ENCODE measurements around the gene PRKCD. TPM values are rescaled to one million over a fixed set of nuclear protein-coding genes. Genes with fewer than 3 reads are reported as not detected.

The PRKCD gene
- total RNA-seq, 8 experiments from 2014 or later, result 0.49 to 8.0 (median 1.9) TPM

DNA sequence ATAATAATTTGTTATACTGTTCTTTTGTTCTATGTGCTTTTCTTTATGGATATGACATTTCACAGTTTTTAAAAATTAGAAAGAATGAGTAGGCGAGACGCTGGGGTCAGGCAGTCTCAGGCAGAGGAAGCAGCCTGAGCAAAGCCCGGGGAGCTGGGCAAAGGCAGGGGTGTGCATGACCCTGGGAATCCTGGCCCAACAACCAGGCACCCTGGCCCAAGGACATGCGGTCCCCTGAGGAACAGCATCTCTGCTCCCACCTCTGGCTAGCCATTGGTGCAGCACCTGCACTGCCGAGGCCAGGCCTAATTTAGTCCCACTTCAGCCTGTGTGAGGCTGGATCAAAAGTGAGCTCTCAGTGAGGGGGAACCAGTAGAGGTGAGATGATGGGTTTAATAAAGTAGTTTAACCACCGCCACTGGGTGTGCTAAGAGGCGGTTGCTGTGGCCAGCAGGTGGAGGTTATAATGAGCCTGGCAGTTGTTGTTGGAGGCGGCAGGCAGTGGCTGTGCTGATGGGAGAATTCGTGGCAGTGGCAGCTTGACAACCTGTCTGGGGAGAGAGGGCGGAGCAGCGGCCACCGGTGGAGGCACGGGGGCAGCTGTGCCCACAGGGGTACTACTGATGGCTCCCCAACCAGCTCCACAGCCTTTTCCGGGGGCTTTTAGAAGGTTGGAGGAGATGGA lies 41.5 kb downstream of the PRKCD start:
- H3K27ac ChIP-seq, result no peak overlapping the region
- no peaks in the 10 kb centered on the region for H3K4me1 ChIP-seq (replicated peaks in 1 of 2)
- 80 to 100% (median 82%) methylated on average over 1 to 9 of the region's 14 CpGs; no CpG with 5 or more reads in 3 of the 10 experiments for WGBS, 10 experiments
- in situ Hi-C loops (cut with MboI; ENCODE audit: low pct_unique_long_range_greater_than_20kb in 2 of 9, low sequenced_read_pairs in 9 of 9, unreplicated experiment in 9 of 9), result no loop called here
- H3K4me3 ChIP-seq, result no peak overlapping the region
- ATAC-seq (replicated peaks in 6 of 8), result no peak

GRCh38 chr3:53211706-53212702 lies 51.0 kb downstream of the PRKCD start:
- Histone ChIP-seq H3K4me3 (no peak overlapping the region), H3K27ac (no peak overlapping the region), H3K4me1 (replicated peaks in 1 of 2) (no peaks in the 10 kb centered on the region)
- 62 to 100% (median 86%) methylated on average over 2 to 9 of the region's 9 CpGs for WGBS, 10 experiments
- peak in 2 of 8 experiments; percentile 11 to 18 for ATAC-seq (replicated peaks in 6 of 8)
- in situ Hi-C loops (cut with MboI; ENCODE audit: low pct_unique_long_range_greater_than_20kb in 2 of 9, low sequenced_read_pairs in 9 of 9, unreplicated experiment in 9 of 9), result no loop called here

DNA sequence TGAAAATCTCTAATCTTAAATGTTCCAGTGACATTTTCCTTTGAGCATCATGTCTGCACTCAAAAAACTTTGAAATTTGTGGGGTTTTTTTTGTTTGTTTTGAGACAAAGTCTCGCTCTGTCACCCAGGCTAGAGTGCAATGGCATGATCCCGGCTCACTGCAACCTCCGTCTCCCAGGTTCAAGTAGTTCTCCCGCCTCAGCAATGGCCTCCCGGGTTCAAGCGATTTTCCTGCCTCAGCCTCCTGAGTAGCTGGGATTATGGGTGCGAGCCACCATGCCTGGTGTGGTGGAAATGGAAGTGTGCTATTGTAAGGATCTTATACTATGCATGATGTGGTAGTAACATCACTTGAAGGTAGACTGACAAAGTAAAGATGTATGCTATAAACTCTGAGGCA lies 52.3 kb downstream of the PRKCD start:
- H3K4me3 ChIP-seq, result no peak overlapping the region
- H3K27ac ChIP-seq, result no peak overlapping the region
- no peak for ATAC-seq (replicated peaks in 6 of 8)
- no peaks in the 10 kb centered on the region for H3K4me1 ChIP-seq (replicated peaks in 1 of 2)
- in situ Hi-C loops (cut with MboI; ENCODE audit: low pct_unique_long_range_greater_than_20kb in 2 of 9, low sequenced_read_pairs in 9 of 9, unreplicated experiment in 9 of 9), result no loop called here
- WGBS, 10 experiments, result 67 to 100% (median 95%) methylated on average over 2 to 6 of the region's 7 CpGs; no CpG with 5 or more reads in 3 of the 10 experiments

DNA sequence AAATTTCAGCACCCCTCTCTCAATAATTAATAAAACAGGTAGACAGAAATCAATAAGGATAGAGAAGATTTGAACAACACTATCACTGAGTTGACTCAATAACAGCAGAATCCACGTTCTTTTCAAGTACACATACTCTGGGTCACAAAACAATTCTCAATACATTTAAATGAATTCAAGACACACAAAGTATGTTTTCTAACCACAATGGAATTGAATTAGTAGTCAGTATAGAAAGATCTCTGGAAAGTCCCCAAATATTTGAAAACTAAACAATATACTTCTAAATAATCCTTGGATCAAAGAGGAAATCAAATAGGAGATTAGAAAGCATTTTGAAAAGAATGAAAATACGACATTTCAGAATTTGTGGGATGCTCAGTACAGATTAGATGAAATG lies 54.8 kb downstream of the PRKCD start:
- 30 to 100% (median 78%) methylated on average over 1 to 2 of the region's 2 CpGs for WGBS, 10 experiments
- no peak for ATAC-seq (replicated peaks in 6 of 8)
- Histone ChIP-seq H3K4me3 (no peak overlapping the region), H3K27ac (no peak overlapping the region), H3K4me1 (replicated peaks in 1 of 2) (no peaks in the 10 kb centered on the region)
- in situ Hi-C loops (cut with MboI; ENCODE audit: low pct_unique_long_range_greater_than_20kb in 2 of 9, low sequenced_read_pairs in 9 of 9, unreplicated experiment in 9 of 9), result no loop called here

DNA sequence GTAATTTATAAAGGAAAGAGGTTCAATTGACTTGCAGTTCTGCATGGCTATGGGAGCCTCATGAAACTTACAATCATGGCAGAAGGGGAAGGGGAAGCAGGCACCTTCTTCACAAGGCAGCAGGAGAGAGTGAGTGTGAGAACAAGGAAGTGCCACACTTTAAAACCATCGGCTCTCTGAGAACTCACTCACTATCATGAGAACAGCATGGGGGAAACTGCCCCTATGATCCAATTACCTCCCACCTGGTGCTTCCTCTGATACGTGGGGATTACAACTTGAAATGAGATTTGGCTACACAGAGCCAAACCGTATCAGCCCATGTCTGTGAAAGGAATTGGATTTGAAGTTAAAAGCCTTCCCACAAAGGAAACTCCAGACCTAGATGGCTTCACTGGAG lies 55.7 kb downstream of the PRKCD start:
- no peak overlapping the region for H3K4me3 ChIP-seq
- no peak overlapping the region for H3K27ac ChIP-seq
- in situ Hi-C loops (cut with MboI; ENCODE audit: low pct_unique_long_range_greater_than_20kb in 2 of 9, low sequenced_read_pairs in 9 of 9, unreplicated experiment in 9 of 9), result no loop called here
- whole genome bisulfite sequencing, 10 experiments, result 0 to 37% (median 29%) methylated on average over 1 to 3 of the region's 3 CpGs; no CpG with 5 or more reads in 3 of the 10 experiments
- no peak for ATAC-seq (replicated peaks in 6 of 8)
- no peaks in the 10 kb centered on the region for H3K4me1 ChIP-seq (replicated peaks in 1 of 2)

DNA sequence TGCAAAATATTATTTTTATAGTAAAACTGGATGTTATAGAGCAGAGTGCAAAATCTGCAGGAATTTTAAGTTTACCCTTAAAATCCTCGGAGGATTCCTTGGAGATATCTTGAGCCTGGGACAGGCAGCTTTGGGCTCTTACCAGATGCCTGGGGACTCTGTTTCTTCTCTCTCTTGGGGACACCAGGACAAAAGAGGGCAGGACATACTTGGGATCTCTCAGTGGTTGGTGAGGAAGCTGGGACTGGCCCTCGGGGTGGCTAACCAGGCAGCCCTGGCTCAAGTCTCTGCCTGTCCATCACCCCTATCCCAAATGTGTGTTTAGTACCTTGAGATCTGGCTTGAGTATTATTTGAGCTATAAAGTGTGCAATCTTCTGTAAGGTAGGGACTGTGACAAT lies 56.2 kb downstream of the PRKCD start:
- Histone ChIP-seq H3K4me1 (replicated peaks in 1 of 2) (no peaks in the 10 kb centered on the region), H3K4me3 (no peak overlapping the region), H3K27ac (no peak overlapping the region)
- ATAC-seq (replicated peaks in 6 of 8), result no peak
- in situ Hi-C loops (cut with MboI; ENCODE audit: low pct_unique_long_range_greater_than_20kb in 2 of 9, low sequenced_read_pairs in 9 of 9, unreplicated experiment in 9 of 9), result no loop called here
- 33 to 100% (median 58%) methylated on average over 1 to 2 of the region's 2 CpGs; no CpG with 5 or more reads in 4 of the 10 experiments for WGBS, 10 experiments

GRCh38 chr3:53218131-53218530 lies 57.1 kb downstream of the PRKCD start:
- Histone ChIP-seq H3K4me1 (replicated peaks in 1 of 2) (no peaks in the 10 kb centered on the region), H3K4me3 (no peak overlapping the region), H3K27ac (no peak overlapping the region)
- in situ Hi-C loops (cut with MboI; ENCODE audit: low pct_unique_long_range_greater_than_20kb in 2 of 9, low sequenced_read_pairs in 9 of 9, unreplicated experiment in 9 of 9), result no loop called here
- no peak for ATAC-seq (replicated peaks in 6 of 8)
- WGBS, 10 experiments, result 57 to 80% methylated on average over 1 of the region's 2 CpGs; no CpG with 5 or more reads in 8 of the 10 experiments

- no peak overlapping the region for H3K4me3 ChIP-seq
- WGBS, 10 experiments, result 7 to 100% (median 33%) methylated on average over 1 to 10 of the region's 10 CpGs; no CpG with 5 or more reads in 1 of the 10 experiments
- no peak overlapping the region for H3K27ac ChIP-seq
- peak; percentile 65 to 96 (median 96) for ATAC-seq (replicated peaks in 6 of 8)
- in situ Hi-C loops (cut with MboI; ENCODE audit: low pct_unique_long_range_greater_than_20kb in 2 of 9, low sequenced_read_pairs in 9 of 9, unreplicated experiment in 9 of 9), result no loop called here
- H3K4me1 ChIP-seq (replicated peaks in 1 of 2), result no peaks in the 10 kb centered on the region
Measured at GRCh38 chr3:53219895-53220483, 59.0 kb downstream of the PRKCD start.

- 85 to 100% (median 100%) methylated on average over 1 to 4 of the region's 4 CpGs; no CpG with 5 or more reads in 4 of the 10 experiments for WGBS, 10 experiments
- Histone ChIP-seq H3K4me1 (replicated peaks in 1 of 2) (no peaks in the 10 kb centered on the region), H3K27ac (no peak overlapping the region), H3K4me3 (no peak overlapping the region)
- in situ Hi-C loops (cut with MboI; ENCODE audit: low pct_unique_long_range_greater_than_20kb in 2 of 9, low sequenced_read_pairs in 9 of 9, unreplicated experiment in 9 of 9), result no loop called here
- no peak for ATAC-seq (replicated peaks in 6 of 8)
Measured at GRCh38 chr3:53221345-53221744, 60.3 kb downstream of the PRKCD start.

DNA sequence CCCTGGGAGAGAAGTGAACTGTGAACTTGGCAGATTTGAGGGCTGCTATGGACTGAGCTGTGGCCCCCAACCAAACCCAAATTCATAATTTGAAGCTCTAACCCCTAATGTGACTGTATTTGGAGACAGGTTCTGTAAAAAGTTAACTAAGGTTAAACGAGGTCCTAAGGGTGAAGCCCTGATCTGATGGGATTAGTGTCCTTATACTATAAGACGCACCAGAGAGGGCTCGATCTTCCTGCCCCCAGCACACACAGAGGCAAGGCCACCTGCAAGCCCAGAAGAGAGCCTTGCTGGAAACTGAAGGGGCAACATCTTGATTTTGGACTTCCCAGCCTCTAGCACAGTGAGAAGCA lies 60.8 kb downstream of the PRKCD start:
- H3K4me1 ChIP-seq (replicated peaks in 1 of 2), result no peaks in the 10 kb centered on the region
- H3K4me3 ChIP-seq, result no peak overlapping the region
- in situ Hi-C loops (cut with MboI; ENCODE audit: low pct_unique_long_range_greater_than_20kb in 2 of 9, low sequenced_read_pairs in 9 of 9, unreplicated experiment in 9 of 9), result no loop called here
- no peak overlapping the region for H3K27ac ChIP-seq
- 50 to 100% (median 83%) methylated on average over 1 to 3 of the region's 3 CpGs; no CpG with 5 or more reads in 3 of the 10 experiments for WGBS, 10 experiments
- no peak for ATAC-seq (replicated peaks in 6 of 8)

GRCh38 chr3:53222183-53222901 lies 61.3 kb downstream of the PRKCD start:
- 20 to 100% (median 93%) methylated on average over 1 to 6 of the region's 12 CpGs; no CpG with 5 or more reads in 4 of the 10 experiments for WGBS, 10 experiments
- Histone ChIP-seq H3K4me3 (no peak overlapping the region), H3K27ac (no peak overlapping the region), H3K4me1 (replicated peaks in 1 of 2) (no peaks in the 10 kb centered on the region)
- in situ Hi-C loops (cut with MboI; ENCODE audit: low pct_unique_long_range_greater_than_20kb in 2 of 9, low sequenced_read_pairs in 9 of 9, unreplicated experiment in 9 of 9), result no loop called here
- ATAC-seq (replicated peaks in 6 of 8), result no peak

GRCh38 chr3:53223025-53223424 lies 62.0 kb downstream of the PRKCD start:
- no peak overlapping the region for H3K27ac ChIP-seq
- in situ Hi-C loops (cut with MboI; ENCODE audit: low pct_unique_long_range_greater_than_20kb in 2 of 9, low sequenced_read_pairs in 9 of 9, unreplicated experiment in 9 of 9), result no loop called here
- H3K4me1 ChIP-seq (replicated peaks in 1 of 2), result no peaks in the 10 kb centered on the region
- 33 to 100% (median 50%) methylated on average over 1 to 4 of the region's 7 CpGs; no CpG with 5 or more reads in 4 of the 10 experiments for WGBS, 10 experiments
- no peak for ATAC-seq (replicated peaks in 6 of 8)
- H3K4me3 ChIP-seq, result no peak overlapping the region

Measured in motor neuron (in vitro differentiated cells).